Omental fat pad (tissue), 4 donors: ENCODE measurements around the gene RBM26. TPM values are rescaled to one million over a fixed set of nuclear protein-coding genes. Genes with fewer than 3 reads are reported as not detected.
"Not testable (repeated sequence)": the region's sequence is repeated elsewhere in the genome, so short reads cannot be mapped to it uniquely, and the experiment has no call there.

Source experiments
- ATAC-seq: fragments of 150-250 bp; one replicate; pipeline ENCODE4 v1.9.1; 2016; ENCODE audit warnings: mild to moderate bottlenecking, moderate library complexity; ENCODE audit not compliant: low FRiP score
- DNase-seq: peaks from one replicate; pipeline ENCODE4 v3.0.0-alpha.2; 2019; ENCODE audit warnings: low spot score
- CTCF ChIP-seq, 3 donors: fragments of 450-650 bp; IDR thresholded peaks; one replicate each; pipeline ENCODE4 v1.5.1; 2016 to 2017; ENCODE audit warnings: antibody characterized with exemption in 3 of 3, mild to moderate bottlenecking in 3 of 3, moderate library complexity in 2 of 3
- total RNA-seq, 4 donors: library from RNA; depleted of rRNA; stranded (reverse); fragments of >200 nt; gene quantifications; one replicate each; pipeline ENCODE4 v1.1.0, GENCODE V29; 2016

Gene RBM26
- total RNA-seq, 4 donors from 2014 or later = 23.6 to 49.5 (median 34.1) TPM

DNA sequence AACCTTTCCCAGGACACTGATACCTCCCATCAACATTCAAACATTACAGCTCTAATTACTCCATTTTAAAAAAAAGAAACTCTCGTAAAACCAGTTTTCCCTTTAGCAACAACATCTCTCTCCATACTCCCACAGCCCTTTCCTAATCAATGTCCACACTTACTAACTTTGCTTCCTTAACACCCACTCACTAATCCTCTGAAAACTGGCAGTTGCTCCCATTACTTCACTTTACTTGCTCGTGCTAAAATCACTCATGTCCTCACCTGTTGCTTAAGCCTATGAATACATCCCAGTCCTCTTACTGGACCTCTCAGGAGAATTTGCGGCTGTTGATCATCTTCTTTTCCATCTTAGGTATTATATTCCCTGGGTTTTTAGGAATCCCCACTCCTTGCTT lies 44.8 kb downstream of the RBM26 start:
- no peak for TF ChIP-seq CTCF (IDR thresholded peaks at IDR 0.05)
- DNase-seq = no peak
- no peak for ATAC-seq

DNA sequence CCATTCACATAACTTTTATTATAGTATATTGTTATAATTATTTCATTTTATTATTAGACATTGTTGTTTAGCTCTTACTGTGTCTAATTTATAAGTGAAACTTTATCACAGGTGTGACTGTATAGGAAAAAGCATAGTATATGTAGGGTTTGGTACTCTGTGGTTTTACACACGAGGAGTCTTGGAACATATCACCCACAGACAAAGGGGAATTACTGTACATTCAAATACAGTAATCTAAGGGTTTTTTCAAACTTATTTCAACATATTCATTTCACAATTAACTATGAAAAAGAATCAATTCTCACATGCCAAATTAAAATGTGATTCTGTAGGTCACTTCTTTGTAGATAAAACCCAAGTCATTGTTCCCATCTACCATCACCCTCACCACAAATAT lies 46.0 kb downstream of the RBM26 start:
- ATAC-seq (no peak), DNase-seq (no peak)
- TF ChIP-seq CTCF (IDR thresholded peaks at IDR 0.05) = no peak

DNA sequence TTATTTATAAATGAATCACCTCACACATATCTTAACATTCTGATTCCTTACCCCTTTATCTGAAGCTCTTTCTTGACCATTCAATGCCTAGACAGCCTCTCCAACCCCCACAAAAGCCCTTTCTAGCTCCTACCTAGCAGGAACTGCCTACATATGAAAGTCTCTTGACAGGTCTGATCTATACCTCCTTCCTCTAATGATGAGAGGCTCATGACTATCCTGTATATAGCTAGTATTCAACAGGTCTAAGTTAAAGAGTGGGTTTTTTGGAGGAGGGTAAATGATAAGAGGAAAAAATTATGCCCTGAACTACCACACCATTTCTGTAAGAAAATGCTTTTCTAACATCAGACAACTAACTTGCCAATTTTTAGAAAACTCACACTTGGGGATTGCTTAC lies 47.0 kb downstream of the RBM26 start:
- no peak for TF ChIP-seq CTCF (IDR thresholded peaks at IDR 0.05)
- ATAC-seq = no peak

GRCh38 chr13:79354285-79354684 lies 51.8 kb downstream of the RBM26 start:
- no peak for DNase-seq
- no peak for TF ChIP-seq CTCF (IDR thresholded peaks at IDR 0.05)
- no peak for ATAC-seq

More for the DNA sequence above, 47.0 kb downstream of the RBM26 start:
- no peak for DNase-seq

DNA sequence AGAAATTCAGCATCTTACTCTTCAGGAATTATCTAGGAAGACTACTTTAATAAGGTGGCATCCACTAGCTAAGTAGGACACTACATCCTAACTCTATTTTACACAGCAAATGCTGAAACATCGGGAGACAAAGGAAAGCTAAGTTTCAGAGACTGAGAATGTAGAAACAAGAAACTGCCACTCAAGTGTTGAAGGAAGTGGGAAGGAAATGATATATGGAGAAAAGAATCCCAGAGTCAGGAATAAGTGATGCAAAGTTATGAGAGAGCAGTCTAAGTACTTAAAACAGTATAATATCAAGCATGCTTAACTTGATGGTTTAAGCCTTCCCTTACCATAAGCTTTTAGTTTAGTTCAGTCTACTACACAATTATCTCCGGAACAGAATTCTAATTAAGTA lies 52.4 kb downstream of the RBM26 start:
- no peak for DNase-seq
- no peak for TF ChIP-seq CTCF (IDR thresholded peaks at IDR 0.05)

GRCh38 chr13:79352107-79352506 lies 53.9 kb downstream of the RBM26 start:
- no peak for TF ChIP-seq CTCF (IDR thresholded peaks at IDR 0.05)
- no peak for DNase-seq
- ATAC-seq = no peak

More for the DNA sequence above, 52.4 kb downstream of the RBM26 start:
- ATAC-seq = no peak

DNA sequence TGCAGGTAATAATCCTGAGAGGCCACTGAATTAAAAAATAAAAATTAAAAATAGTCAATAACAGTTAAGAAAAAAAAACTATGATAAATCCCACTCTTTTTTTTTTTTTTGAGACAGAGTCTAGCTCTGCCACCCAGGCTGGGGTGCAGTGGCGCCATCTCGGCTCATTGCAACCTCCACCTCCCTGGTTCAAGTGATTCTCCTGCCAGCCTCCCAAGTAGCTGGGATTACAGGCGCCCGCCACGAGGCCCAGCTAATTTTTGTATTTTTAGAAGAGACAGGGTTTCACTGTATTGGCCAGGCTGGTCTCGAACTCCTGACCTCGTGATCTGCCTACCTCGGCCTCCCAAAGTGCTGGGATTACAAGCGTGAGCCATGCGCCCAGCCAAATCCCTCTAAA lies 56.4 kb downstream of the RBM26 start:
- not testable (repeated sequence) for DNase-seq, ATAC-seq

DNA sequence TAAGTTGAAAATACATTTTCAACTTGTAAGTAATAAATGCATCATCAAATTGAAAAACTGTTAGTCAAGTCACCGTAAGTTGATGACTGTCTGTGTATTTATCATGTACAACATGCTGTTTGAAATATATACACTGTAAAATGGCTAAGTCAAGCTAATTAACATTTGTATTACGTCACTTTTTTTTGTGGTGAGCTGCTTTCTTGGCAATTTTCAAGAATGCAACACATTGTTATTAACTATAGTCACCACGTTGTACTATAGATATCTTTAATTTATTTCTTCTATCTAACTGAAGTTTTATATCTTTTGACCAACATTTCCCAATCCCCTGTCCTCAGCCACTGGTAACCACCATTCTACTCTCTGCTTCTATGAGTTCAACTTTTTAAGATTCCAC lies 57.0 kb downstream of the RBM26 start:
- ATAC-seq = no peak
- no peak for TF ChIP-seq CTCF (IDR thresholded peaks at IDR 0.05)
- no peak for DNase-seq
